Activated T-helper 17 cell treated with anti-CD3 and anti-CD28 coated beads, Interleukin-2, amount 50 U/mL, for 72 hours (primary cell): Measurements from ENCODE around the gene RFFL. TPM values are rescaled to one million over a fixed set of nuclear protein-coding genes. Genes with fewer than 3 reads are reported as not detected.
"Not testable (repeated sequence)": the region's sequence is repeated elsewhere in the genome, so short reads cannot be mapped to it uniquely, and the experiment has no call there.

Experiments
- ATAC-seq: fragments of 150-1000 bp; cut with Tn5 transposase; replicated peaks from 2 replicates; pipeline ENCODE4 v1.10.0; 2021; ENCODE audit warnings: mild to moderate bottlenecking, moderate library complexity
- H3K27ac Mint-ChIP-seq: one replicate; pipeline ENCODE4 v1.8.0; 2022; ENCODE audit warnings: mixed read lengths
- H3K27me3 Mint-ChIP-seq: one replicate; pipeline ENCODE4 v1.8.0; 2022; ENCODE audit warnings: mixed read lengths
- H3K36me3 Mint-ChIP-seq: one replicate; pipeline ENCODE4 v1.8.0; 2022; ENCODE audit warnings: low read depth, mild to moderate bottlenecking, mixed read lengths
- H3K4me1 Mint-ChIP-seq: one replicate; pipeline ENCODE4 v1.8.0; 2022; ENCODE audit warnings: mixed read lengths
- H3K4me3 Mint-ChIP-seq: one replicate; pipeline ENCODE4 v1.8.0; 2022; ENCODE audit warnings: mild to moderate bottlenecking, mixed read lengths
- H3K9me3 Mint-ChIP-seq: one replicate; pipeline ENCODE4 v1.8.0; 2022; ENCODE audit warnings: mixed read lengths
- total RNA-seq, 2 donors: library from RNA; stranded (reverse); gene quantifications; one replicate each; pipeline ENCODE4 v1.2.3, GENCODE V29; 2022

The RFFL gene
- total RNA-seq, 2 donors from 2014 or later = 32.9 to 51.1 TPM

DNA sequence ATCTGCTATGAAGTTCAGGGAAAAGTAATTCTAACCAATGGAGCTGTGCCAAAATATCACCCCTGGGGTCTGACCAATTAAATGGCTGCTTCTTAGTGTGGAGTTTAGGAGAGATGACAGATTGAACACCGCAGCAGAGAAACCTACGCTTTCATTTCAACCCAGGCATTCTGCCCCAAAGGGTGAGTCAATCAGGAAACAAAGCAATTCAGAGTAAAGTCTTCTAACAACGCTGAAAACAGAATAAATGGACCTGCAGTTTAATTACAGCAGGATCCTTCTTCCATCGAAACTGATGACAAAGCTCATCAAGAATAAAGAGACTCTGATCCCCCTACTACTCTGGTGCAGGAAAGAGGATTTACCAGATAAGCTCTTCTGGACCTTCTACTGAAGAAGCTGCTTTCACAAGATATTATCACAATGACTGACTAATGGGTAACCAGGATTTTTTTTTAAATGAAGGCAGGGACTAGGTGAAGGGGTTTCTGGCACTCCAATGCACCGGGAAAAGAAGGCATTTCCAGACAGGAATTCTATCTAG, 16.7 kb downstream of the RFFL start:
- H3K4me1 Mint-ChIP-seq = peaks cover 49% of the 10 kb centered on the region
- peak overlapping the region; percentile 94 for H3K27ac Mint-ChIP-seq

DNA sequence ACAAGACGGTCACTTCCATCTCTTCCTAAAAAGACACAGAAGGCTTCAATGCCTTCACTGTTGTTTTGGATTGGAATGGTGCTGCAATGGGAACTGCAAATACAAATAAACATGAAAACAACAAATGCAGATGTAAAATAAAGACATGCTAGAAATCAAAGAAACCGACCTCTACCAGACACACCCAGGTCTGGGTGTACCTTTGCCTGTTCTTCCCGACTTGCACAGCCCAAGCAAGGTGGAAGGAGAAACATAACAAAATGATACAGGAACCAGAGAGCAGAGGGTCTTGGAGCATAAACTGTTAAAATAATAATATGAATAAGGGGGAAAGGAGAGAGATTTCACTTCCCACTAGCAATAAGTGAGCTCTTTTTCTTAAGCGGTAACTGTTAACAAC, 17.3 kb downstream of the RFFL start:
- no peak for ATAC-seq
- Mint-ChIP-seq H3K27me3 (no peaks in the 10 kb centered on the region), H3K36me3 (peaks cover 17% of the 10 kb centered on the region), H3K4me1 (peaks cover 44% of the 10 kb centered on the region), H3K9me3 (no peaks in the 10 kb centered on the region), H3K27ac (peak overlapping the region; percentile 94), H3K4me3 (peak overlapping the region; percentile 86)

More for the DNA sequence above, 16.7 kb downstream of the RFFL start:
- H3K4me3 Mint-ChIP-seq = peak overlapping the region; percentile 86
- peak; percentile 96 for ATAC-seq
- H3K9me3 Mint-ChIP-seq = no peaks in the 10 kb centered on the region
- no peaks in the 10 kb centered on the region for H3K27me3 Mint-ChIP-seq
- peaks cover 17% of the 10 kb centered on the region for H3K36me3 Mint-ChIP-seq

DNA sequence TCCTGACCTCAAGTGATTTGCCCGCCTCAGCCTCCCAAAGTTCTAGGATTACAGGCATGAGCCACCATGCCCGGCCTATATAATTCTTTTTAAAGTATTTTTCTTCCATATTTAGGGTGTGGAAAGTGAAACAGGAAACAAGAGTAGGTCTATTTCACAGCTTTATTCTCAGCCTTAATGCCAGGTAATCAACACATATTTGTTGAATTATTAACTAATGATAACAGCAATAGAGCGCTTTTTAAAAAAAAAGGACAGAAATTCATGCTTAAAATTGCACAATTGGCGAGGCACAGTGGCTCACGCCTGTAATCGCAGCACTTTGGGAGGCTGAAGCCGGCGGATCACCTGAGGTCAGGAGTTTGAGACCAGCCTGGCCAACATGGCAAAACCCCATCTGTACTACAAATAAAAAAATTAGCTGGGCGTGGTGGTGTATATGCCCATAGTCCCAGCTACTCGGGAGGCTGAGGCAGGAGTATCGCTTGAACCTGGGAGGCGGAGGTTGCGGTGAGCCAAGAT, 18.0 kb downstream of the RFFL start:
- H3K27ac Mint-ChIP-seq = peak overlapping the region; percentile 94
- not testable (repeated sequence) for ATAC-seq, H3K9me3 Mint-ChIP-seq, H3K27me3 Mint-ChIP-seq
- peaks cover 42% of the 10 kb centered on the region for H3K4me1 Mint-ChIP-seq
- peaks cover 17% of the 10 kb centered on the region for H3K36me3 Mint-ChIP-seq
- peak overlapping the region; percentile 86 for H3K4me3 Mint-ChIP-seq

DNA sequence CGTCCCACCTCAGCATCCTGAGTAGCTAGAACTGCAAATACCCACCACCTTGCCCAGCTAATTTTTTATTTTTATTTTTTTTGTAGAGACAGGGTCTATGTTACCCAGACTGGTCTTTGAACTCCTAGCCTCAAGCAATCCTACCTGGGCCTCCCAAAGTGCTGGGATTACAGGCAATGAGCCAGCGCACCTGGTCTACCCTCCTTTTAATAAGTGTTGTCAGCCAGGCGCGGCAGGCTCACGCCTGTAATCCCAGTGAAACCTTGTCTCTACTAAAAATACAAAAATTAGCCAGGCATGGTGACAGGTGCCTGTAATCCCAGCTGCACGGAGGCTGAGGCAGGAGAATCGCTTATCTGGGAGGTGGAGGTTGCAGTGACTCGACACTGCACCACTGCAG, 19.3 kb downstream of the RFFL start:
- no peak overlapping the region for H3K4me3 Mint-ChIP-seq
- peaks cover 44% of the 10 kb centered on the region for H3K4me1 Mint-ChIP-seq
- no peaks in the 10 kb centered on the region for H3K9me3 Mint-ChIP-seq
- ATAC-seq = no peak
- no peaks in the 10 kb centered on the region for H3K27me3 Mint-ChIP-seq
- peaks cover 14% of the 10 kb centered on the region for H3K36me3 Mint-ChIP-seq
- peak overlapping the region; percentile 86 for H3K27ac Mint-ChIP-seq

DNA sequence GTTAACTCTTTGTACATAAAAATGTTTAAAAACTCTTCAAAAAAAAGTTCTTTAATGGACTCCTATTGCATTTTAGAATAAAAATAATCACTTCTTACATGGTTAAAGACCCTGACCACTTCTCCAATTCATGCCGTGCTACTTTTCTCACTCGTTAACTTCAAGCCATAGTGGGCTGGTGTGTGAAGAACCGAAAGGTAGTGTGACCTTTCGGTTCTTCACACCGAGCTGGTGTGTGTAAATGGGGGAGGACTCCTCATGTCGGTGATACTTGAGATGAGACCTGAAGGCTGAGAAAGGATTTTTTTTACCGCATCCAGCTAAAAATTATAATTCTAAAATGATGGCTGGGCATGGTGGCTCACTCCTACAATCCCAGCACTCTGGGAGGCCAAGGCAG, 22.1 kb downstream of the RFFL start:
- ATAC-seq = no peak
- H3K9me3 Mint-ChIP-seq = no peaks in the 10 kb centered on the region
- H3K36me3 Mint-ChIP-seq = peaks cover 8% of the 10 kb centered on the region
- H3K4me1 Mint-ChIP-seq = peaks cover 35% of the 10 kb centered on the region
- H3K27me3 Mint-ChIP-seq = no peaks in the 10 kb centered on the region
- no peak overlapping the region for H3K4me3 Mint-ChIP-seq
- no peak overlapping the region for H3K27ac Mint-ChIP-seq

DNA sequence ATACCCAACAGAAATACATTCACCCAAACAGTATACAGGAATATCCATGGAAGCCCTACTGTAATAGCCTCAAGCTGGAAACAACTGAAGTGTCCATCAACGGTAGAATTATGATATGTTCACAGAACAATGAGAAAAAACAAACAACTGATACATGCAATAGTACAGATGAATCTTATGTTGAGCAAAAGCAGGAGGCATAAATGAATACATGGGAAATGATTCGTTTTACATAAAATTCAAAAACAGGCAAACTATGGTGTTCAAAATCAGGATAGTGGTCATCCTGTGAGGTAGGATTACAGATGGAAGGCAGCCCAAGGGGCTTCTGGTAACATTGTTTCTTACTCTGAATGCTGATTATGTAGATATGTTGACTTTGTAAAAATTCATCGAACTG, 25.1 kb downstream of the RFFL start:
- Mint-ChIP-seq H3K36me3 (peaks cover 6% of the 10 kb centered on the region), H3K9me3 (no peaks in the 10 kb centered on the region), H3K27ac (no peak overlapping the region), H3K4me1 (peaks cover 20% of the 10 kb centered on the region), H3K4me3 (no peak overlapping the region), H3K27me3 (no peaks in the 10 kb centered on the region)
- peak; percentile 31 for ATAC-seq

DNA sequence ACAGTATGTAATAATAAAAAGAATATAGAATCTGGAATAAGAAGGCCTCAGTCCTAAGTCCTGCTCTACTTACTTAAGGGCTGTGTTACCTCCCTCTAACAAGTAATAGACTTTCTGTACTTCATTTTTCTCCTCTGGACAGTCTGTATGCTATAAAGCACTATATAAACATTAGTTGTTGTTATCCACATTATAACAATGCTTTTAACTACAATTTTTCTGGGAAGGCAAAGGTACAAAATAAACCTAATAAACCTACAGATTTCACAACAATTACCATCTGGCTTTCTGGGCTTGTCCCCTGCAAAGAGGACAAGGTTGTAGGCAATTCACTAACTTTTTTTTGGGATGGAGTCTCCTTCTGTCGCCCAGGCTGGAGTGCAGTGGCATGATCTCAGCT, 32.7 kb downstream of the RFFL start:
- peaks cover 31% of the 10 kb centered on the region for H3K4me1 Mint-ChIP-seq
- no peak overlapping the region for H3K4me3 Mint-ChIP-seq
- no peak for ATAC-seq
- H3K9me3 Mint-ChIP-seq = no peaks in the 10 kb centered on the region
- no peak overlapping the region for H3K27ac Mint-ChIP-seq
- H3K36me3 Mint-ChIP-seq = peaks cover 12% of the 10 kb centered on the region
- H3K27me3 Mint-ChIP-seq = no peaks in the 10 kb centered on the region

DNA sequence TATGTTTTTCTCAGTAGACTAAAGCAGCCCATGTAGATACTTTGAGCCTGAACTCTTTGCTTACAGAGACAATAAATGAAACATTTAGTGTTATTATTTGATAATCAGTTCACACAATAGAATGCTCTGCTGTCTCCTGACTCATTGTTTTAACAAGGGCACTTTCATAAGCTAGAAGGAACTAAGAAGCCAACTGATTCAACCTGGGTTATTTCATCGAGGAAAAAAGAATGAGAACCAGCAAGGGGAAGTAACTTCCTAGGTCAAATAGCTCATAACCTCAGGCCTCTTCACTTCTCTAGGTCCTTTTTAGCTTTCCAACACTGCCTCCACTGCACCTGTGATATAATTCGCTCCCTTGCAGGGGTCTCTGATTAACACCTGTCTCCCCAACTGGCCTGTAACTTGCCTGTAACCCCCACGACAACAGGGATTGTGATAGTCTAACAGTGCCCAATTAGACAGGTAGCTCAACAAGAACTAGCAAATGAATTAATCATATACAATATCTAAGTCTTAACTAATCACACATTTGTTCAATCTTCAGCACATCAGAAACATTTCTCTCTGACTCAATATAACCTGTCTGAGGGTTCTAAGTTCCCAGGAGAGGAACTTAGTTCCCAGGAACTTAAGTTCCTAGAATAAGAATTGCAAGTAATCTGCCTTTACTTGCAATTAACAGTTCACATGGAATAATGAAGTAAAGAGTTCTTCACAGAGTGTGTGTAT, 34.8 kb downstream of the RFFL start:
- Mint-ChIP-seq H3K36me3 (peaks cover 27% of the 10 kb centered on the region), H3K4me3 (peak overlapping the region; percentile 45), H3K4me1 (peaks cover 35% of the 10 kb centered on the region), H3K9me3 (no peaks in the 10 kb centered on the region), H3K27ac (peak overlapping the region; percentile 66), H3K27me3 (no peaks in the 10 kb centered on the region)
- ATAC-seq = peak; percentile 75

DNA sequence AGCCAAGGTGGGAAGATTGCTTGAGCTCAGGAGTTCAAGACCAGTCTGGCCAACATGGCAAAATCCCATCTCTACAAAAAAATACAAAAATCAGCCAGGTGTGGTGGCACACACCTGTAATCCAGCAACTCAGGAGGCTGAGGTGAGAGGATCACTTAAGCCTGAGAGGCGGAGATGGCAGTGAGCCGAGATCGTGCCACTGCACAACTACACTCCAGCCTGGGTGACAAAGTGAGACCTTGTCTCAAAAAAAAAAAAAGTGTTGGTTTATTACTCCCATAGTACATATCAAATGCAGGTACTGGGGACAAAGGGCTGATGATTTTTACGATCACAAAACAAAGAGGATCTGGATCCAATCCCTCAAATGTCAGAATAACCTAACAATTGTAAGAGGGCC, 35.4 kb downstream of the RFFL start:
- H3K9me3 Mint-ChIP-seq, ATAC-seq, H3K27me3 Mint-ChIP-seq: not testable (repeated sequence)
- peak overlapping the region; percentile 45 for H3K4me3 Mint-ChIP-seq
- peak overlapping the region; percentile 66 for H3K27ac Mint-ChIP-seq
- H3K36me3 Mint-ChIP-seq = peaks cover 25% of the 10 kb centered on the region
- peaks cover 36% of the 10 kb centered on the region for H3K4me1 Mint-ChIP-seq

DNA sequence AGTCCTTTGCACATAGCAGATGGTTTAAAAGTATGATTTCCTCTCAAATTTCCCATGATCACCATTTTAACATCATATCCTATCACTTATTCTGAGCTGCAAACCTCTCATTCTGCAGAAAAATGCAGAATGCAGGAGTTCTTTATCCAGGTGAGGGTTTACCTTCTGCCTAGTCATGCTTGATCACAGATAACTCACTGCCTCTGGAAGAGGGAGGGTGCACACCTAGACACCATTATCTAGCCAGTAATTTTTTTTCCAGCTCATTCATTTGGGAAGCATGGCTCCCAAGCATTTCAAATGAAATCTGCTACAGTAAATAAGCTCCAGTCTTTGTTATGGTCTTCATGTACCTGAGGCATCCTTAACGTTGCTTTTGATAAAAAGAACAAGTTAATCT, 38.0 kb downstream of the RFFL start:
- Mint-ChIP-seq H3K4me1 (peaks cover 43% of the 10 kb centered on the region), H3K27me3 (no peaks in the 10 kb centered on the region), H3K9me3 (no peaks in the 10 kb centered on the region), H3K4me3 (no peak overlapping the region), H3K36me3 (peaks cover 38% of the 10 kb centered on the region), H3K27ac (peak overlapping the region; percentile 10)
- ATAC-seq = no peak

DNA sequence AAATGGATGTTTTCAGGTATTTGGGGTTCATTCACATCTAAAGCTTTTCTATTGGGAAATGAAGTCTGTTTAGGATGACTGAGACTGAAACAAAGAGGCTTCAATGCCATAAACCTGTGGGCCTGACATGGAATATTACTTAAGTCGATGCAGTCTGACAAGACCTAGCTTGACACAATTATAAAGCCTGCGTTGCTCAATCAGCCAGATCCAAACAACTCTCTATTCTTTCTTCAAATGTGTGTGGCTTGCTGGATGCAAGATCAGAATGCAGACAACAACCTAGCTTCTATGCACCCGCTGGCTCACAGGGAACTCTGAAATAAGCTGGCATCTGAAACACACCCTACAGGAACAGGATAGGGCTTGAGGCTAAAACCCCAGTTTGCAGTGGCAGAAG, 40.0 kb downstream of the RFFL start:
- no peaks in the 10 kb centered on the region for H3K27me3 Mint-ChIP-seq
- H3K36me3 Mint-ChIP-seq = peaks cover 57% of the 10 kb centered on the region
- peak overlapping the region; percentile 94 for H3K4me3 Mint-ChIP-seq
- no peaks in the 10 kb centered on the region for H3K9me3 Mint-ChIP-seq
- H3K27ac Mint-ChIP-seq = peak overlapping the region; percentile 98
- H3K4me1 Mint-ChIP-seq = peaks cover 41% of the 10 kb centered on the region
- no peak for ATAC-seq

DNA sequence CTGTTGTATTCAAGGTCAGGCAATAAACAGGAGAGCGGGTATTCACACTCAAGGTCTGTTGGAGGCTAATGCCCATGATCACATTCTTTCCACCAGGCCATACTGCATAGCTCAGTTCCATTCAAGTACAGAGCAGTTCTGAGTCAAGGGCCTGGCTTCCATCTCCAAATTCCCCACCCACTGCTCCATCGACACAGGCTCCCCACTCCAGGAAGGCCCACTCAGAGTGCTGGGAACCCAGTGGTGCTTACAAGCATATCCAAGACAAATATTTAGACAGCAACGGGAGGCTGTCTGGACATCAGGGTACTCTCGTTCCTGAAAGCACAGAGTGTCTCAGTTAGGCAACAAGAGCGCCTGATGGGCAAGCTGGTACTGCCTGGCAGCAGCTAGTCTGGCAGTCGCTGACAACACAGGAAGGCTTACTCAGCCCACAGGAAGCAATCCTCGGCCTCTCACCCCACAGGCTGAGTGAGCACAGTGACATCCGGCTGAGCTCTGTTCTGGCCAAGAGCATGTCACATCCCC, 40.9 kb downstream of the RFFL start:
- Mint-ChIP-seq H3K9me3 (no peaks in the 10 kb centered on the region), H3K4me3 (peak overlapping the region; percentile 94), H3K27me3 (no peaks in the 10 kb centered on the region), H3K27ac (peak overlapping the region; percentile 98), H3K36me3 (peaks cover 66% of the 10 kb centered on the region), H3K4me1 (peaks cover 40% of the 10 kb centered on the region)
- peak; percentile 100 for ATAC-seq

DNA sequence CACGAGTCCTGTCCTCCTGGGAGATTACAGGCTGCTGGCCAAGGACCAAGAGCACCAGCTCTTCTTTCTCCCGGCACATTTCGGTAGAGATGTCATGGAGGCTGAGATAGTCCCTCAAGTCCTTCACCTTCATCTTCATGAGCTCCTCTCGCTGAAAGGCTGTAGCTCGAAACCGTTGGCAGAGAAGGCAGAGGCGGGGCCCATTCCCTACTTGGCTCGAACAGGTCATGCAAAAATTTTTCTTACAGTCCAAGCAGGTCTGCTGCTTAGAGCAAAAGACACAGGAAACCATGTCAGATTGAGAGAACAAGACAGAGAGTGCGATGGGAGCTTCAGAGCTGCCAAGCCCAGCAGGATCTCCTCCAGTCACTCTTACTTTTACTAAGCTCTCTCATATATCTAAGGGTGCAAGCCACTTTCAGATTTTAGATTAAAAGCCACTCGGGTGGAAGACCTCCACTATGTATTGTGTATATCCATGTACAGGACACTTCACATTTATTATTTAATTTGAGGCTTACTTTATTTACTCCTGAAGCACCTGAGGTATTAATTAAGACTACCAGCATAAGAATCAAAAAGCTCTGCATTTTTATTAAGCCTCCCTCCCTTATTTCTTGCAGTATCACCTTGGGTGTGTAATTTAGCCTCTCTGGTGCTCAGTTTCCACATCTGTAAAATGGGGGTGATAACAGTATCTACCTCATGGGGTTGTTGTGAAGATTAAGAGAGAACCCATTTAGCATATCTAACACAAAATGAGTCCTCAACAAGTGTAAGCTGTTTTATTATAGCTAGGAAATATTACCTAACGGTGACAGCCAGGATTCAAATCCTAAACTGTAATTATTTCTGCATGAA, 41.8 kb downstream of the RFFL start:
- no peaks in the 10 kb centered on the region for H3K9me3 Mint-ChIP-seq
- H3K27ac Mint-ChIP-seq = peak overlapping the region; percentile 98
- H3K27me3 Mint-ChIP-seq = no peaks in the 10 kb centered on the region
- peaks cover 75% of the 10 kb centered on the region for H3K36me3 Mint-ChIP-seq
- ATAC-seq = no peak
- peaks cover 34% of the 10 kb centered on the region for H3K4me1 Mint-ChIP-seq
- peak overlapping the region; percentile 94 for H3K4me3 Mint-ChIP-seq

DNA sequence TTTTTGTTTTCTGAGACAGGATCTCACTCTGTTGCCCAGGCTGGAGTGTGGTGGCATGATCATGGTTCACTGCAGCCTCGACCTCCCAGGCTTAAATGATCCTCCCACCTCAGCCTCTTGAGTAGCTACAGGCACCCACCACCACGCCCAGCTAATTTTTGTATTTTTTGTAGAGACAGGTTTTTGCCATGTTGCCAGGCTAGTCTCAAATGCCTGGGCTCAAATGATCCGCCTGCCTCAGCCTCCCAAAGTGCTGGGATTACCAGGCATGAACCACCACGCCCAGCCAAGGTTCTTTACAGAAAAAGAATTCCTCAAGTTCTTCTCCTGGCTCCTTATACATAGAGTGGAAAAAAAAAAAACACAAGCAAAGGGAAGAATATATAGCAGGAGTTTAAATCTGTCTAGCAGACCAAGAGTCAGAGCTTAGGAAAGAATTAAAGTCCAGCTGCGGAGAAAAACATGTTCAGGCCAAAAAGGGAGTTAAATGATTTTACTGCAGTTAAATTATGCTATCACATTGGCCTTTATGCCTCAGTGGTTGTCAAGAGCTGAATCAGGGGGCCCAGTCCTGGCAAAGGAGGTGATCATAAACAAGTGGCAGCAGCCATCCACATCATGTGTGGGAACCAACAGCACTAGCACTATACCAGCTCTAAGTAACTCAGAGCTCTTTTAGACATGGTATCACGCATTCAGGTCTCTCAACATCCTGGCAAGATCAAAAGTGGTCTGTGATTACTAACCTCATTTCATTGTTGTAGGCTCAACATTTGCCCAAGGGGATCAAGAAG, 43.9 kb downstream of the RFFL start:
- Mint-ChIP-seq H3K4me3 (no peak overlapping the region), H3K27me3 (no peaks in the 10 kb centered on the region), H3K9me3 (no peaks in the 10 kb centered on the region), H3K4me1 (peaks cover 31% of the 10 kb centered on the region), H3K36me3 (peaks cover 81% of the 10 kb centered on the region), H3K27ac (no peak overlapping the region)
- no peak for ATAC-seq
